Smooth muscle cell (in vitro differentiated cells): ENCODE data around the gene MUC15. TPM values are rescaled to one million over a fixed set of nuclear protein-coding genes. Genes with fewer than 3 reads are reported as not detected.

Source experiments
- DNase-seq: peaks from one replicate; lab custom pipeline; 2025; ENCODE audit not compliant: unreplicated experiment; lab: John Stamatoyannopoulos, UW
- H2AFZ ChIP-seq: fragments of 200-600 bp; sonication (generic); 2 replicates; pipeline ENCODE4 v1.6.0; 2016; ENCODE audit warnings: antibody characterized with exemption, low read depth, mild to moderate bottlenecking
- H3F3A ChIP-seq: fragments of 200-600 bp; sonication (generic); 2 replicates; pipeline ENCODE4 v1.6.0; 2017; ENCODE audit warnings: antibody characterized with exemption, low read depth
- H3K27ac ChIP-seq: fragments of 200-600 bp; sonication (generic); 2 replicates; pipeline ENCODE4 v1.5.1; 2016; ENCODE audit warnings: low read depth, mild to moderate bottlenecking
- H3K27me3 ChIP-seq: fragments of 200-600 bp; sonication (generic); 2 replicates; pipeline ENCODE4 v1.6.1; 2016; ENCODE audit warnings: low read depth, mild to moderate bottlenecking
- H3K36me3 ChIP-seq: fragments of 200-600 bp; sonication (generic); 2 replicates; pipeline ENCODE4 v1.5.1; 2016; ENCODE audit warnings: low read depth
- H3K4me1 ChIP-seq: fragments of 200-600 bp; sonication (generic); 2 replicates; pipeline ENCODE4 v1.5.1; 2016; ENCODE audit warnings: low read depth
- H3K4me2 ChIP-seq: fragments of 200-600 bp; sonication (generic); 2 replicates; pipeline ENCODE4 v1.6.0; 2016; ENCODE audit warnings: mild to moderate bottlenecking
- H3K4me3 ChIP-seq: fragments of 200-600 bp; sonication (generic); 2 replicates; pipeline ENCODE4 v1.5.1; 2016; ENCODE audit warnings: mild to moderate bottlenecking
- H3K79me2 ChIP-seq: fragments of 200-600 bp; sonication (generic); 2 replicates; pipeline ENCODE4 v1.6.0; 2016; ENCODE audit warnings: low read depth, mild to moderate bottlenecking
- H3K9ac ChIP-seq: fragments of 200-600 bp; sonication (generic); 2 replicates; pipeline ENCODE4 v1.6.0; 2016; ENCODE audit warnings: low read depth
- H3K9me3 ChIP-seq: fragments of 200-600 bp; sonication (generic); replicated peaks from 2 replicates; pipeline ENCODE4 v1.5.1; 2016; ENCODE audit warnings: low read depth
- H4K20me1 ChIP-seq: fragments of 200-600 bp; sonication (generic); 2 replicates; pipeline ENCODE4 v1.6.0; 2016; ENCODE audit warnings: low read depth
- WGBS: methylation state at CpG from one replicate; pipeline ENCODE4 v1.1.7; 2016; ENCODE audit warnings: low lambda C conversion rate; 5-methylcytosine and 5-hydroxymethylcytosine counted together
- polyA plus RNA-seq: library from polyadenylated mRNA; unstranded; fragments of >200 nt; fragmentation: Nextera tagmentation; extraction: Ambion mirVana; gene quantifications from 2 replicates; pipeline ENCODE4 v1.2.1, GENCODE V29; 2016
- total RNA-seq: library from RNA; depleted of rRNA; stranded (reverse); fragments of >200 nt; gene quantifications from 2 replicates; pipeline ENCODE4 v1.2.3, GENCODE V29; 2014
- TF ChIP-seq, protein P1 (sequence below): fragments of 200-600 bp; sonication (generic); IDR thresholded peaks from 2 replicates; pipeline ENCODE4 v1.5.1; 2017; ENCODE audit warnings: borderline replicate concordance, mild to moderate bottlenecking, antibody characterized with exemption; ENCODE audit not compliant: insufficient read depth, poor library complexity, severe bottlenecking

MUC15 gene
- total and polyA plus RNA-seq, 2 experiments from 2014 or later, result 0.26 to 3.2 TPM

DNA sequence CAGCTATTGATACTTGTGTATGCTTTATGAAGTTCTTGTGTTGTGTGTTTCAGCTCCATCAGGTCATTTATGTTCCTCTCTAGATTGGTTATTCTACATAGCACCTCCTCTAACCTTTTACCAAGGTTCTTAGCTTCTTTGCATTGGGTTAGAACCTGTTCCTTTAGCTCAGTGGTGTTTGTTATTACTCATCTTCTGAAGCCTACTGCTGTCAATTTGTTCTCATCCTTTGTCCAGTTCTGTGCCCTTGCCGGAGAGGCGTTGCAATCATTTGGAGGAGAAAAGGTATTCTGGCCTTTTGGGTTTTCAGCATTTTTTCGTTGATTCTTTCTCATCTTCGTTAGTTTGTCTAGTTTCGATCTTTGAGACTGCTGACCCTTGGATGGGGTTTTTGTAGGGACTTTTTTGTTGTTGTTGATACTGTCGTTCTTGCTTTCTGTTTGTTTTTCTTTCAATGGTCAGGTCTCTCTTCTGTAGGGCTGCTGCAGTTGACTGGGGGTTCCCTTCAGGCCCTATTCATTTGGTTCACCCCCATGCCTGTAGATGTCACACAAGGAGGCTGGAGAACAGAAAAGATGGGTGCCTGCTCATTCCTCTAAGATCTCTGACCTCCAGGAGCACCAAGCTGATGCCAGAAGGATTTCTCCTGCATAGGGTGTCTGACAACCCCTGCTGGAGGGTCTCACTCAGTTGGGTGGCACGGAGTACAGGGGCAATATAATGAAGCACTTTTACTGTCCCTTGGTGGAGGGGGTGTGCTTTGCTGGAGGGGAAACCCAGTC lies 35.9 kb upstream of the MUC15 start:
- Histone ChIP-seq H4K20me1 (no peaks in the 10 kb centered on the region), H3K27ac (no peak overlapping the region), H3K4me2 (no peak overlapping the region), H3K36me3 (no peaks in the 10 kb centered on the region), H2AFZ (no peak overlapping the region), H3K27me3 (no peaks in the 10 kb centered on the region), H3K4me1 (no peaks in the 10 kb centered on the region), H3K9ac (no peak overlapping the region), H3K79me2 (no peaks in the 10 kb centered on the region), H3K9me3 (no peaks in the 10 kb centered on the region), H3F3A (no peaks in the 10 kb centered on the region), H3K4me3 (no peak overlapping the region)
- TF ChIP-seq, protein P1, sequence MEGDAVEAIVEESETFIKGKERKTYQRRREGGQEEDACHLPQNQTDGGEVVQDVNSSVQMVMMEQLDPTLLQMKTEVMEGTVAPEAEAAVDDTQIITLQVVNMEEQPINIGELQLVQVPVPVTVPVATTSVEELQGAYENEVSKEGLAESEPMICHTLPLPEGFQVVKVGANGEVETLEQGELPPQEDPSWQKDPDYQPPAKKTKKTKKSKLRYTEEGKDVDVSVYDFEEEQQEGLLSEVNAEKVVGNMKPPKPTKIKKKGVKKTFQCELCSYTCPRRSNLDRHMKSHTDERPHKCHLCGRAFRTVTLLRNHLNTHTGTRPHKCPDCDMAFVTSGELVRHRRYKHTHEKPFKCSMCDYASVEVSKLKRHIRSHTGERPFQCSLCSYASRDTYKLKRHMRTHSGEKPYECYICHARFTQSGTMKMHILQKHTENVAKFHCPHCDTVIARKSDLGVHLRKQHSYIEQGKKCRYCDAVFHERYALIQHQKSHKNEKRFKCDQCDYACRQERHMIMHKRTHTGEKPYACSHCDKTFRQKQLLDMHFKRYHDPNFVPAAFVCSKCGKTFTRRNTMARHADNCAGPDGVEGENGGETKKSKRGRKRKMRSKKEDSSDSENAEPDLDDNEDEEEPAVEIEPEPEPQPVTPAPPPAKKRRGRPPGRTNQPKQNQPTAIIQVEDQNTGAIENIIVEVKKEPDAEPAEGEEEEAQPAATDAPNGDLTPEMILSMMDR, result no peak
- DNase-seq, result no peak
- WGBS, result 88% methylated on average over 7 of the region's 7 CpGs

DNA sequence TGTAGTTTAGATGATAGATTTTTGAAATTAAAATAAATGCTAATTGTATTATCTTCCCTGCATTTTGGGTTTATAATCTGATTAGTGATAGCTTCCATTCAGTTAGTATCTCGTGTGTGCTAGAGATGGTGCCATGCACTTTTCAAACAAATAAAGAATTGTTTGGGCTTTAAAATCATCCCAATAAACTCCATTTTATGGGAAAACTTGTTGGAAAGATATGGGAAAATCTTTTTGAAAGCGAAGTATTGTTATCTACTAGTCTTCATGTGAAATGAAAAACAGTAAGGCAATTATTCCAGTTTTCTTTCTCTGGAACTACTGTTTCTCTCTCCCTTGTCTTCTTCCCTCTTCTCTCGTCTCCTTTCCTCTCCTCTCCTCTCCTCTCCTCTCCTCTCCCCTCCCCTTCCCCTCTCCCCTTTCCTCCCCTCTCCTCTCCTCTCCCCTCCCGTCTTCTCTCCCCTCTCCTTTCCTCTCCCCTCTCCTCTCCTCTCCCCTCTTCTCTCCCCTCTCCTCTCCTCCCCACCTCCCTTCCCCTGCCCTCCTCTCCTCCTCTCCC lies 27.9 kb upstream of the MUC15 start:
- no peak overlapping the region for H3K9ac ChIP-seq
- TF ChIP-seq, protein P1, result no peak
- H3K27me3 ChIP-seq, result no peaks in the 10 kb centered on the region
- no peaks in the 10 kb centered on the region for H3K36me3 ChIP-seq
- H3K27ac ChIP-seq, result no peak overlapping the region
- H3F3A ChIP-seq, result no peaks in the 10 kb centered on the region
- H2AFZ ChIP-seq, result no peak overlapping the region
- 61% methylated on average over 3 of the region's 4 CpGs for WGBS
- H3K4me3 ChIP-seq, result no peak overlapping the region
- H4K20me1 ChIP-seq, result no peaks in the 10 kb centered on the region
- H3K4me2 ChIP-seq, result no peak overlapping the region
- DNase-seq, result no peak
- H3K79me2 ChIP-seq, result no peaks in the 10 kb centered on the region
- no peaks in the 10 kb centered on the region for H3K9me3 ChIP-seq
- H3K4me1 ChIP-seq, result no peaks in the 10 kb centered on the region

DNA sequence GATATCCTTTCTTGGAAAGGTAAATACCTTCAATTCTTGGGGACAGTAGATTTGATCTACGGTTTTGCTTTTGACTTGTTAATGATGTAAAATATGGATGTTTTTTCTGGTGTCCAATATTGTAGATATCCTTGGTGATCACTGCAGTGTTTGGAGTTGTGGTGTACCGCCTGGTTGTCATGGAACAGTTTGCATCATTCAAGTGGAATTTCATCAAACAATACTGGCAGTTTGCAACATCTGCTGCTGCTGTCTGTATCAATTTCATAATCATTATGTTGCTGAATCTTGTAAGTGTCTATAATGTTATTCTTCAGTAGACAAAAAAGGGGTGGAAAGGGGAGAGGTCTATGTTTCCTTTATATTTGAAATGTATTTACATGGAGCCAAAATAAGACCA lies 27.4 kb upstream of the MUC15 start:
- no peaks in the 10 kb centered on the region for H3K9me3 ChIP-seq
- no peaks in the 10 kb centered on the region for H3K4me1 ChIP-seq
- no peaks in the 10 kb centered on the region for H3K27me3 ChIP-seq
- H3F3A ChIP-seq, result no peaks in the 10 kb centered on the region
- TF ChIP-seq, protein P1, result no peak
- H3K79me2 ChIP-seq, result no peaks in the 10 kb centered on the region
- no peaks in the 10 kb centered on the region for H3K36me3 ChIP-seq
- 91% methylated on average over 2 of the region's 2 CpGs for WGBS
- H2AFZ ChIP-seq, result no peak overlapping the region
- H3K4me2 ChIP-seq, result no peak overlapping the region
- H4K20me1 ChIP-seq, result no peaks in the 10 kb centered on the region
- no peak overlapping the region for H3K9ac ChIP-seq
- DNase-seq, result no peak
- no peak overlapping the region for H3K27ac ChIP-seq
- no peak overlapping the region for H3K4me3 ChIP-seq
